ENCODE data around the gene KLF3. TPM values are rescaled to one million over a fixed set of nuclear protein-coding genes. Genes with fewer than 3 reads are reported as not detected.

The KLF3 gene
- total RNA-seq, 1 donor from 2014 or later: 15.9 TPM

- ATAC-seq (ENCODE audit: low read depth): no peak
- intact Hi-C loops (cut with micrococcal nuclease): no loop called here
- no peak for DNase-seq
- Mint-ChIP-seq H3K36me3 (ENCODE audit: low read depth) (peaks cover 75% of the 10 kb centered on the region), H3K27me3 (no peaks in the 10 kb centered on the region), H3K9me3 (no peaks in the 10 kb centered on the region), H3K27ac (no peak overlapping the region), H3K4me3 (no peak overlapping the region), H3K4me1 (peaks cover 11% of the 10 kb centered on the region)
- ChIA-PET CTCF (interaction anchor here (1.0 kb wide), 1 partner anchor 10 kb away, joined by 4 read pairs; no protein-coding TSS in a partner anchor), POLR2A (no interaction called here)
- no peak for TF ChIP-seq CTCF (IDR thresholded peaks at IDR 0.05)
These were observed 21.2 kb downstream of the KLF3 start for GRCh38 chr4:38684951-38685844.

- H3K36me3 Mint-ChIP-seq (ENCODE audit: low read depth): peaks cover 77% of the 10 kb centered on the region
These were observed 22.7 kb downstream of the KLF3 start for GRCh38 chr4:38686682-38687081.

GRCh38 chr4:38687571-38688011 is 23.6 kb downstream of the KLF3 start:
- no peaks in the 10 kb centered on the region for H3K27me3 Mint-ChIP-seq
- H3K4me1 Mint-ChIP-seq: peaks cover 8% of the 10 kb centered on the region
- H3K36me3 Mint-ChIP-seq (ENCODE audit: low read depth): peaks cover 78% of the 10 kb centered on the region
- no peak overlapping the region for H3K27ac Mint-ChIP-seq
- ChIA-PET POLR2A (no interaction called here), CTCF (interaction anchor here (0.6 kb wide), 1 partner anchor 699 kb away, joined by 3 read pairs; no protein-coding TSS in a partner anchor)
- H3K9me3 Mint-ChIP-seq: no peaks in the 10 kb centered on the region
- no peak for ATAC-seq (ENCODE audit: low read depth)
- H3K4me3 Mint-ChIP-seq: no peak overlapping the region
- DNase-seq: no peak
- no peak for TF ChIP-seq CTCF (IDR thresholded peaks at IDR 0.05)
- intact Hi-C loops (cut with micrococcal nuclease): no loop called here

More at GRCh38 chr4:38686682-38687081, 22.7 kb downstream of the KLF3 start:
- DNase-seq (no peak), ATAC-seq (ENCODE audit: low read depth) (no peak)
- Mint-ChIP-seq H3K27ac (no peak overlapping the region), H3K4me3 (no peak overlapping the region), H3K27me3 (no peaks in the 10 kb centered on the region), H3K9me3 (no peaks in the 10 kb centered on the region), H3K4me1 (peaks cover 11% of the 10 kb centered on the region)
- POLR2A ChIA-PET: interaction anchor here (0.6 to 0.7 kb wide), 2 partner anchors 483 to 924 kb away, joined by 5 to 7 read pairs; no protein-coding TSS in a partner anchor
- CTCF ChIA-PET: no interaction called here
- TF ChIP-seq CTCF (IDR thresholded peaks at IDR 0.05): no peak
- intact Hi-C loops (cut with micrococcal nuclease): no loop called here

GRCh38 chr4:38688676-38689355 is 24.8 kb downstream of the KLF3 start:
- ChIA-PET CTCF (no interaction called here), POLR2A (no interaction called here)
- no peaks in the 10 kb centered on the region for H3K9me3 Mint-ChIP-seq
- no peak overlapping the region for H3K27ac Mint-ChIP-seq
- H3K36me3 Mint-ChIP-seq (ENCODE audit: low read depth): peaks cover 75% of the 10 kb centered on the region
- TF ChIP-seq CTCF (IDR thresholded peaks at IDR 0.05): no peak
- H3K27me3 Mint-ChIP-seq: no peaks in the 10 kb centered on the region
- H3K4me3 Mint-ChIP-seq: no peak overlapping the region
- ATAC-seq (ENCODE audit: low read depth): no peak
- intact Hi-C loops (cut with micrococcal nuclease): no loop called here
- H3K4me1 Mint-ChIP-seq: peaks cover 4% of the 10 kb centered on the region
- no peak for DNase-seq

Data from activated B cell treated with CpG ODN at 0.5 μM for 24 hours (primary cell).